Measurements from ENCODE around the gene NHSL2.

DNA sequence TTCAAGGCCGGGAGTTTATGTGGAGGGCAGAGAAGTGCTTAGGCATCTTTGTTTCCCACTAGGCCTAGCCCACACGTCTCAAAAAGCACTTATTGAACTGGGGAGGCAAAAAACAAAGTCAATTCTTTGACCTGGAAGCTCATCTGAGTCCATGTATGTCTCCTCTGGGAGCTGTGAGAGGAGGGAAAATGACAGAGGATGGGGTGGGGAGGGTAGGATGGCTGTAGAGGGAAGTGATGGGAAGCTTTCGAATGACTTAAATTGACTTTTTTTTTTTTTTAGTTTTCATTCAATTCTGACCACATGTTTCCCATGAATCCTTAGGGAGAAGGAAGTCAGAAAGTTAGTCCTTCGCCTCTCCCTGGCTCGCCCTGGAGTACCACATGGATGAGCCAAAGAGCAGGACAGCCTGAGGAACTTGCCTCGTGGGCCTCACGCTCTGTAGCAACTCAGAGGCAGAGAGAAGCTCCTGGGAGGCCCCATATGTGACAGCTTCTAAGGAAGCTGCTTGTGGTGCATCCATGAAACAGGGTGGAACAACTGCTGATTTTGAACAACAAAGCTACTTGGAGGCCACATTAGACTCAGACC, 45.0 kb downstream of the NHSL2 start:
- no peak for TF ChIP-seq POLR2A (IDR thresholded peaks at IDR 0.05)
- no peak for TF ChIP-seq CTCF (IDR thresholded peaks at IDR 0.05)

Data from thyroid gland (tissue), 4 donors.